Gastrocnemius medialis (tissue), 4 donors: ENCODE results near the gene PLEKHG4B. TPM values are rescaled to one million over a fixed set of nuclear protein-coding genes. Genes with fewer than 3 reads are reported as not detected.

ENCODE experiments used
- ATAC-seq, 2 donors: fragments of 150-250 bp; one replicate each; pipeline ENCODE4 v1.9.1; 2016
- DNase-seq, 2 donors: peaks; one replicate each; pipeline ENCODE4 v3.0.0-alpha.2; 2019
- H3K27ac ChIP-seq, 4 donors: fragments of 200-600 bp; sonication (generic); 1 replicate in 1 of 4; 2 replicates in 3 of 4; pipeline ENCODE4 v1.5.1; 2016 to 2018; ENCODE audit warnings: mild to moderate bottlenecking in 2 of 4, moderate library complexity in 1 of 4
- H3K27me3 ChIP-seq, 3 donors: fragments of 200-600 bp; sonication (generic) in 2 of 3; 1 replicate in 1 of 3; 2 replicates in 2 of 3; pipeline versions ENCODE4 v1.5.1 to v1.6.0; 2016 to 2019; ENCODE audit warnings: mild to moderate bottlenecking in 1 of 3, moderate library complexity in 1 of 3
- H3K36me3 ChIP-seq, 2 donors: fragments of 200-600 bp; sonication (generic) in 1 of 2; one replicate each; pipeline ENCODE4 v1.5.1; 2017 to 2018
- H3K4me1 ChIP-seq, 2 donors: fragments of 200-600 bp; sonication (generic) in 1 of 2; one replicate each; pipeline ENCODE4 v1.5.1; 2016 to 2017; ENCODE audit warnings: mild to moderate bottlenecking in 2 of 2
- H3K4me3 ChIP-seq, 4 donors: fragments of 200-600 bp; sonication (generic) in 3 of 4; 1 replicate in 1 of 4; 2 replicates in 3 of 4; pipeline ENCODE4 v1.5.1; 2016 to 2019; ENCODE audit warnings: mild to moderate bottlenecking in 2 of 4
- H3K9me3 ChIP-seq, 3 donors: fragments of 200-600 bp; sonication (generic) in 2 of 3; 1 replicate in 1 of 3; 2 replicates in 2 of 3; pipeline ENCODE4 v1.5.1; 2016 to 2019
- POLR2A ChIP-seq, 2 donors: fragments of 450-650 bp; IDR thresholded peaks; one replicate each; pipeline ENCODE4 v1.6.1; 2017; ENCODE audit warnings: antibody characterized with exemption in 2 of 2, mild to moderate bottlenecking in 2 of 2, moderate library complexity in 2 of 2
- in situ Hi-C, 4 donors: fragments of 200-750 bp; cut with MboI; loops; one replicate each; pipeline versions ENCODE4 v1.15.0 to v1.8.0; 2017; ENCODE audit warnings: low sequenced_read_pairs in 4 of 4
- intact Hi-C: fragments of 100-400 bp; cut with DNase I; formaldehyde crosslinking; loops from one replicate; pipeline ENCODE4 v1.15.1; 2023; ENCODE audit warnings: low total_unique reads
- total RNA-seq, 4 donors: library from RNA; depleted of rRNA; stranded (reverse); fragments of >200 nt; gene quantifications; one replicate each; pipeline versions ENCODE4 v1.1.0 to v1.2.3, GENCODE V29; 2016
- TF ChIP-seq, protein P1 (sequence below), 5 experiments: fragments of 450-650 bp in 3 of 5; fragments of 200-600 bp in 2 of 5; sonication (generic) in 2 of 5; IDR thresholded peaks in 4 of 5; conservative IDR thresholded peaks in 1 of 5; 1 replicate in 4 of 5; 2 replicates in 1 of 5; pipeline ENCODE4 v1.5.1; 2016 to 2019; ENCODE audit warnings: antibody characterized with exemption in 5 of 5, mild to moderate bottlenecking in 3 of 5, moderate library complexity in 3 of 5

The PLEKHG4B gene
- total RNA-seq, 4 donors from 2014 or later, result not detected

- Histone ChIP-seq H3K36me3 (no peaks in the 10 kb centered on the region), H3K9me3 (no peaks in the 10 kb centered on the region), H3K27me3 (peaks cover 0 to 5% (median 0%) of the 10 kb centered on the region in 3 donors), H3K4me3 (no peak overlapping the region), H3K27ac (no peak overlapping the region), H3K4me1 (peaks cover 3 to 6% of the 10 kb centered on the region in 2 donors)
- ATAC-seq (no peak), DNase-seq (no peak)
- intact Hi-C loops, result no loop called here
- no peak for TF ChIP-seq POLR2A (IDR thresholded peaks at IDR 0.05)
- TF ChIP-seq, protein P1, sequence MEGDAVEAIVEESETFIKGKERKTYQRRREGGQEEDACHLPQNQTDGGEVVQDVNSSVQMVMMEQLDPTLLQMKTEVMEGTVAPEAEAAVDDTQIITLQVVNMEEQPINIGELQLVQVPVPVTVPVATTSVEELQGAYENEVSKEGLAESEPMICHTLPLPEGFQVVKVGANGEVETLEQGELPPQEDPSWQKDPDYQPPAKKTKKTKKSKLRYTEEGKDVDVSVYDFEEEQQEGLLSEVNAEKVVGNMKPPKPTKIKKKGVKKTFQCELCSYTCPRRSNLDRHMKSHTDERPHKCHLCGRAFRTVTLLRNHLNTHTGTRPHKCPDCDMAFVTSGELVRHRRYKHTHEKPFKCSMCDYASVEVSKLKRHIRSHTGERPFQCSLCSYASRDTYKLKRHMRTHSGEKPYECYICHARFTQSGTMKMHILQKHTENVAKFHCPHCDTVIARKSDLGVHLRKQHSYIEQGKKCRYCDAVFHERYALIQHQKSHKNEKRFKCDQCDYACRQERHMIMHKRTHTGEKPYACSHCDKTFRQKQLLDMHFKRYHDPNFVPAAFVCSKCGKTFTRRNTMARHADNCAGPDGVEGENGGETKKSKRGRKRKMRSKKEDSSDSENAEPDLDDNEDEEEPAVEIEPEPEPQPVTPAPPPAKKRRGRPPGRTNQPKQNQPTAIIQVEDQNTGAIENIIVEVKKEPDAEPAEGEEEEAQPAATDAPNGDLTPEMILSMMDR (IDR thresholded peaks at IDR 0.05 in 4 of 5, conservative IDR thresholded peaks at IDR 0.05 in 1 of 5), result no peak
- in situ Hi-C loops, result no loop called here
These were observed 89.2 kb downstream of the PLEKHG4B start for GRCh38 chr5:181160-181559.

DNA sequence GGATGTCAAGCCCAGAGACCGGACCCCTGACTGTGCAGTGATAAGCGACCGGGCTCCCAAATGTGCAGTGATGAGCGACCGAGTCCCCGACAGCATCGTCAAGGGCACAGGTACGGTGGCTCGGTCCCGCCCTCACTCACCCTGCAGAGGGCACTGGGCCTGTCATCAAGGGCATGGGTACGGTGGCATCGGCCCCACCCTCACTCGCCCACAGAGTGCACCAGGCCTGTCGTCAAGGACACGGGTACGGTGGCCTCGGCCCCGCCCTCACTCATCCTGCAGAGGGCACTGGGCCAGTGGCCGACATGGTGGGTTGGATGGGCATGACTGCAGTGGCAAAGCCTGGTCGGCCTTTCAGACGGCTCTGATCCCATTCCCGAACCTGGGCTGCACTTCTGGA is 89.6 kb downstream of the PLEKHG4B start:
- no peak for ATAC-seq
- H3K4me1 ChIP-seq, result peaks cover 3 to 6% of the 10 kb centered on the region in 2 donors
- intact Hi-C loops (no loop called here), in situ Hi-C loops (no loop called here)
- H3K27me3 ChIP-seq, result peaks cover 0 to 5% (median 0%) of the 10 kb centered on the region in 3 donors
- no peak for TF ChIP-seq POLR2A (IDR thresholded peaks at IDR 0.05)
- TF ChIP-seq, protein P1 (IDR thresholded peaks at IDR 0.05 in 4 of 5, conservative IDR thresholded peaks at IDR 0.05 in 1 of 5), result no peak
- DNase-seq, result no peak
- no peak overlapping the region for H3K27ac ChIP-seq
- no peaks in the 10 kb centered on the region for H3K36me3 ChIP-seq
- no peaks in the 10 kb centered on the region for H3K9me3 ChIP-seq
- no peak overlapping the region for H3K4me3 ChIP-seq

GRCh38 chr5:182126-182525 is 90.2 kb downstream of the PLEKHG4B start:
- Histone ChIP-seq H3K27ac (no peak overlapping the region), H3K27me3 (peaks cover 0 to 5% (median 0%) of the 10 kb centered on the region in 3 donors), H3K4me1 (peaks cover 3 to 6% of the 10 kb centered on the region in 2 donors), H3K4me3 (no peak overlapping the region), H3K36me3 (no peaks in the 10 kb centered on the region), H3K9me3 (no peaks in the 10 kb centered on the region)
- ATAC-seq, result no peak
- DNase-seq, result no peak
- in situ Hi-C loops (no loop called here), intact Hi-C loops (no loop called here)
- no peak for TF ChIP-seq POLR2A (IDR thresholded peaks at IDR 0.05)
- TF ChIP-seq, protein P1 (IDR thresholded peaks at IDR 0.05 in 4 of 5, conservative IDR thresholded peaks at IDR 0.05 in 1 of 5), result no peak

DNA sequence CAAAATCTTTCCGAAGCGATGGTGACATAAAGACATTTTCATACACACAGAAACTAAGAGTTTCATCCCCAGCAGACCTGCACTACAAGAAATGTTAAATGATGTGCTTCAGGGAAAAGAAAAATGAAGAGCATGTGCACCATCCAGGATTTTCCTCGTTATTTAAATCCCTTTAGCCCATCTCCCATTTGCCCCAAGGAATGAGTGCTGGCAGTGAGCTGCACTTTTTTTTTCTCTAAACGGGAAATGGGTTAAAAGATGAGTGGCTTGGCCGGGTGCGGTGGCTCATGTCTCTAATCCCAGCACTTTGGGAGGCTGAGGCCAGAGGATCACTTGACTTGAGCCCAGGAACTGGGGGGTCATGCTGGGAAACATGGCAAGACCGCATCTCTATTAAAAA is 92.5 kb downstream of the PLEKHG4B start:
- DNase-seq (no peak), ATAC-seq (no peak)
- no peak for TF ChIP-seq POLR2A (IDR thresholded peaks at IDR 0.05)
- TF ChIP-seq, protein P1 (IDR thresholded peaks at IDR 0.05 in 4 of 5, conservative IDR thresholded peaks at IDR 0.05 in 1 of 5), result no peak
- in situ Hi-C loops (no loop called here), intact Hi-C loops (no loop called here)
- no peaks in the 10 kb centered on the region for H3K9me3 ChIP-seq
- H3K27me3 ChIP-seq, result peaks cover 0 to 5% (median 0%) of the 10 kb centered on the region in 3 donors
- no peaks in the 10 kb centered on the region for H3K36me3 ChIP-seq
- peaks cover 20 to 24% of the 10 kb centered on the region in 2 donors for H3K4me1 ChIP-seq
- H3K4me3 ChIP-seq, result no peak overlapping the region
- no peak overlapping the region for H3K27ac ChIP-seq
